ENCODE measurements around the gene TARBP1. TPM values are rescaled to one million over a fixed set of nuclear protein-coding genes. Genes with fewer than 3 reads are reported as not detected.

Gene TARBP1
- total and polyA plus RNA-seq, 2 donors (not counting 1 experiment from before 2014, with no cell fraction given), result 35.4 to 71.5 TPM

DNA sequence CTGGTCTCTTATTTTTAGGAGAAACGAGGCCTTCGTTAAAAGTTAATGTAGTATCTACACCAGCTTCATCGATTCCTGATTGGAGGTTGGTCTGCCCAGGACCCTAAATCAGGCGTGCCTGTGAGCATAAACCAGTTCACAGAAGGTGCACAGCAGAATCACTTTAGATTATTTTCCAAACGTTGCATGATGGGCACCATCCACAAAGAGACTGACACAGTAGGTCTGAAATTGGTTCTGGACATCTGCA is 256 bp upstream of the TARBP1 start:
- Mint-ChIP-seq H3K27ac (peak overlapping the region; percentile 77), H3K9me3 (ENCODE audit: insufficient read depth) (no peaks in the 10 kb centered on the region), H3K27me3 (peaks cover 6% of the 10 kb centered on the region), H3K4me3 (peak overlapping the region; percentile 82), H3K4me1 (peaks cover 35% of the 10 kb centered on the region)
- Histone ChIP-seq H3K4me3 (ENCODE audit: control extremely low read depth in 1 of 5, extremely low read depth in 1 of 5, insufficient read depth in 1 of 5, low read depth in 2 of 5, low read length in 4 of 5) (peak overlapping the region in 4 of 5 experiments; percentile 13 to 76 (median 68)), H3K36me3 (replicated peaks in 1 of 2; ENCODE audit: control extremely low read depth in 1 of 2, control insufficient read depth in 1 of 2, extremely low read depth in 1 of 2, insufficient read depth in 2 of 2, low read length in 1 of 2) (no peaks in the 10 kb centered on the region), H4K20me1 (ENCODE audit: control insufficient read depth, insufficient read depth, low read length, poor library complexity, severe bottlenecking) (no peaks in the 10 kb centered on the region), H3K27me3 (replicated peaks in 1 of 4; ENCODE audit: control extremely low read depth in 1 of 4, control insufficient read depth in 3 of 4, insufficient read depth in 4 of 4, low read length in 3 of 4) (no peaks in the 10 kb centered on the region), H2AFZ (ENCODE audit: insufficient read depth, low read depth, low read length, poor library complexity, severe bottlenecking) (peak overlapping the region; percentile 86), H3K9me3 (ENCODE audit: control extremely low read depth in 1 of 3, control insufficient read depth in 2 of 3, insufficient read depth in 1 of 3, low read length in 2 of 3) (peaks cover 0 to 4% (median 0%) of the 10 kb centered on the region in 3 donors), H3K9ac (ENCODE audit: low read length) (peak overlapping the region; percentile 70), H3K79me2 (ENCODE audit: control insufficient read depth, insufficient read depth, low read length) (peaks cover 28% of the 10 kb centered on the region), H3K4me1 (ENCODE audit: control insufficient read depth in 2 of 2, insufficient read depth in 2 of 2, low read length in 2 of 2) (peaks cover 29 to 36% of the 10 kb centered on the region in 2 donors), H3K27ac (ENCODE audit: low read length in 2 of 2) (peak overlapping the region; percentile 43 to 44), H3K4me2 (replicated peaks; ENCODE audit: low read depth, low read length, poor library complexity, severe bottlenecking) (peak overlapping the region; percentile 76)
- CTCF ChIA-PET, result interaction anchor here (1.2 to 1.5 kb wide), 2 partner anchors 19 to 649 kb away, joined by 3 to 6 read pairs; partner anchors contain the start of gene TOMM20
- TF ChIP-seq EZH2 (IDR thresholded peaks at IDR 0.05; ENCODE audit: borderline replicate concordance, insufficient read depth, low read depth, low read length, poor library complexity, severe bottlenecking), result no peak
- TF ChIP-seq, protein P1, sequence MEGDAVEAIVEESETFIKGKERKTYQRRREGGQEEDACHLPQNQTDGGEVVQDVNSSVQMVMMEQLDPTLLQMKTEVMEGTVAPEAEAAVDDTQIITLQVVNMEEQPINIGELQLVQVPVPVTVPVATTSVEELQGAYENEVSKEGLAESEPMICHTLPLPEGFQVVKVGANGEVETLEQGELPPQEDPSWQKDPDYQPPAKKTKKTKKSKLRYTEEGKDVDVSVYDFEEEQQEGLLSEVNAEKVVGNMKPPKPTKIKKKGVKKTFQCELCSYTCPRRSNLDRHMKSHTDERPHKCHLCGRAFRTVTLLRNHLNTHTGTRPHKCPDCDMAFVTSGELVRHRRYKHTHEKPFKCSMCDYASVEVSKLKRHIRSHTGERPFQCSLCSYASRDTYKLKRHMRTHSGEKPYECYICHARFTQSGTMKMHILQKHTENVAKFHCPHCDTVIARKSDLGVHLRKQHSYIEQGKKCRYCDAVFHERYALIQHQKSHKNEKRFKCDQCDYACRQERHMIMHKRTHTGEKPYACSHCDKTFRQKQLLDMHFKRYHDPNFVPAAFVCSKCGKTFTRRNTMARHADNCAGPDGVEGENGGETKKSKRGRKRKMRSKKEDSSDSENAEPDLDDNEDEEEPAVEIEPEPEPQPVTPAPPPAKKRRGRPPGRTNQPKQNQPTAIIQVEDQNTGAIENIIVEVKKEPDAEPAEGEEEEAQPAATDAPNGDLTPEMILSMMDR (IDR thresholded peaks at IDR 0.05), result no peak
- intact Hi-C loops (cut with micrococcal nuclease), result loop anchor here (2.0 to 5.0 kb wide), 3 partner anchors 682 to 1023 kb away; partner anchors contain the start of genes B3GALNT2, RBM34 and TBCE
- WGBS (ENCODE audit: insufficient coverage), result 19% methylated on average over 5 of the region's 5 CpGs
- POLR2A ChIA-PET, result interaction anchor here (0.6 kb wide), 1 partner anchor 613 kb away, joined by 7 read pairs; no protein-coding TSS in a partner anchor
- no peak for ATAC-seq (ENCODE audit: low read depth)
- DNase-seq, result no peak

DNA sequence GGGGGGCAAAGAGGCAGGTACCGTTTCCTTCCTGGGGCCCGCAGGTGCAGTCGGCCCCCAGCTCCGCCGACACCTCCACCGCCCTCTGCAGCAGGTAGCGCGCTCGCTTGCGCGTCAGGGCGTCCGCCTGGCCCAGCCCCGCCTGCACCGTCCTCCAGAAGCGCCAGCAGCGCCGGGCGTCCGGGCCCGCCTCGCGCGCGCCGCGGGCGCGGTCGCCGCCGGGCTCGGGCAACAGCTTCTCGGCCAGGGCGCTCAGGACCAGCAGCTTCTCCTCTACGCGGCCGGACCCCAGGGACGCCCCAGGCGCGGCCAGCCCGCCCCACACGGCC is 863 bp downstream of the TARBP1 start:
- H3K4me1 ChIP-seq (ENCODE audit: control insufficient read depth in 2 of 2, insufficient read depth in 2 of 2, low read length in 2 of 2), result peaks cover 36 to 40% of the 10 kb centered on the region in 2 donors
- H3K4me2 ChIP-seq (replicated peaks; ENCODE audit: low read depth, low read length, poor library complexity, severe bottlenecking), result peak overlapping the region; percentile 76
- CTCF ChIA-PET, result interaction anchor here (0.6 to 1.5 kb wide), 8 partner anchors 18 to 1026 kb away, joined by 3 to 6 read pairs (median 3); partner anchors contain the start of gene B3GALNT2
- intact Hi-C loops (cut with micrococcal nuclease), result loop anchor here (1.0 to 5.0 kb wide), 6 partner anchors 105 to 1024 kb away; partner anchors contain the start of genes B3GALNT2, COA6, IRF2BP2 and RBM34
- WGBS (ENCODE audit: insufficient coverage), result under 1% methylated on average over 43 of the region's 43 CpGs
- peaks cover 4% of the 10 kb centered on the region for H4K20me1 ChIP-seq (ENCODE audit: control insufficient read depth, insufficient read depth, low read length, poor library complexity, severe bottlenecking)
- Mint-ChIP-seq H3K4me1 (peaks cover 44% of the 10 kb centered on the region), H3K27me3 (peaks cover 6% of the 10 kb centered on the region), H3K27ac (peak overlapping the region; percentile 89), H3K4me3 (peak overlapping the region; percentile 87), H3K9me3 (ENCODE audit: insufficient read depth) (no peaks in the 10 kb centered on the region)
- POLR2A ChIA-PET, result interaction anchor here (0.6 to 1.3 kb wide), 5 partner anchors 9 to 737 kb away, joined by 3 to 6 read pairs (median 4); partner anchors contain the start of gene COA6
- no peaks in the 10 kb centered on the region for H3K27me3 ChIP-seq (replicated peaks in 1 of 4; ENCODE audit: control extremely low read depth in 1 of 4, control insufficient read depth in 3 of 4, insufficient read depth in 4 of 4, low read length in 3 of 4)
- peak overlapping the region; percentile 46 to 76 (median 68) for H3K4me3 ChIP-seq (ENCODE audit: control extremely low read depth in 1 of 5, extremely low read depth in 1 of 5, insufficient read depth in 1 of 5, low read depth in 2 of 5, low read length in 4 of 5)
- peak overlapping the region; percentile 60 for H3K9ac ChIP-seq (ENCODE audit: low read length)
- H2AFZ ChIP-seq (ENCODE audit: insufficient read depth, low read depth, low read length, poor library complexity, severe bottlenecking), result peak overlapping the region; percentile 86
- DNase-seq, result peak; percentile 84
- peak; percentile 60 for ATAC-seq (ENCODE audit: low read depth)
- H3K79me2 ChIP-seq (ENCODE audit: control insufficient read depth, insufficient read depth, low read length), result peaks cover 40% of the 10 kb centered on the region
- peak overlapping the region; percentile 49 to 69 for H3K27ac ChIP-seq (ENCODE audit: low read length in 2 of 2)
- TF ChIP-seq, protein P1 (IDR thresholded peaks at IDR 0.05), result no peak
- TF ChIP-seq EZH2 (IDR thresholded peaks at IDR 0.05; ENCODE audit: borderline replicate concordance, insufficient read depth, low read depth, low read length, poor library complexity, severe bottlenecking), result no peak
- H3K36me3 ChIP-seq (replicated peaks in 1 of 2; ENCODE audit: control extremely low read depth in 1 of 2, control insufficient read depth in 1 of 2, extremely low read depth in 1 of 2, insufficient read depth in 2 of 2, low read length in 1 of 2), result no peaks in the 10 kb centered on the region
- peaks cover 0 to 4% (median 0%) of the 10 kb centered on the region in 3 donors for H3K9me3 ChIP-seq (ENCODE audit: control extremely low read depth in 1 of 3, control insufficient read depth in 2 of 3, insufficient read depth in 1 of 3, low read length in 2 of 3)
